ENCODE measurements around the gene ACOT8.

The ACOT8 gene

GRCh38 chr20:45841407-45842129 lies 15.6 kb downstream of the ACOT8 start:
- no peak overlapping the region for H2AFZ ChIP-seq (ENCODE audit: low read depth)
- H3K9ac ChIP-seq: no peak overlapping the region
- no peaks in the 10 kb centered on the region for H3K79me2 ChIP-seq (ENCODE audit: insufficient read depth, low read depth)
- H3K27me3 ChIP-seq (ENCODE audit: insufficient read depth, low read depth): no peaks in the 10 kb centered on the region
- no peaks in the 10 kb centered on the region for H3K4me1 ChIP-seq (ENCODE audit: low read depth, poor library complexity, severe bottlenecking)
- no peaks in the 10 kb centered on the region for H3K36me3 ChIP-seq (ENCODE audit: insufficient read depth)
- H3K4me3 ChIP-seq (IDR thresholded peaks at IDR 0.05; ENCODE audit: insufficient read depth, low read depth, low read length): no peak overlapping the region
- TF ChIP-seq CTCF (conservative IDR thresholded peaks at IDR 0.05; ENCODE audit: low read depth, low read length): no peak
- H3K4me2 ChIP-seq: no peak overlapping the region
- no peaks in the 10 kb centered on the region for H4K20me1 ChIP-seq (ENCODE audit: insufficient read depth)
- H3K27ac ChIP-seq: no peak overlapping the region

GRCh38 chr20:45840700-45841198 lies 16.4 kb downstream of the ACOT8 start:
- Histone ChIP-seq H3K9ac (no peak overlapping the region), H3K27ac (no peak overlapping the region), H3K4me1 (ENCODE audit: low read depth, poor library complexity, severe bottlenecking) (no peaks in the 10 kb centered on the region), H3K36me3 (ENCODE audit: insufficient read depth) (no peaks in the 10 kb centered on the region), H4K20me1 (ENCODE audit: insufficient read depth) (no peaks in the 10 kb centered on the region), H2AFZ (ENCODE audit: low read depth) (no peak overlapping the region), H3K4me3 (IDR thresholded peaks at IDR 0.05; ENCODE audit: insufficient read depth, low read depth, low read length) (no peak overlapping the region), H3K27me3 (ENCODE audit: insufficient read depth, low read depth) (no peaks in the 10 kb centered on the region), H3K4me2 (no peak overlapping the region), H3K79me2 (ENCODE audit: insufficient read depth, low read depth) (no peaks in the 10 kb centered on the region)
- TF ChIP-seq CTCF (conservative IDR thresholded peaks at IDR 0.05; ENCODE audit: low read depth, low read length): no peak

GRCh38 chr20:45836841-45837240 lies 20.4 kb downstream of the ACOT8 start:
- Histone ChIP-seq H4K20me1 (ENCODE audit: insufficient read depth) (no peaks in the 10 kb centered on the region), H3K4me3 (IDR thresholded peaks at IDR 0.05; ENCODE audit: insufficient read depth, low read depth, low read length) (no peak overlapping the region), H3K9ac (no peak overlapping the region), H3K4me2 (no peak overlapping the region), H3K79me2 (ENCODE audit: insufficient read depth, low read depth) (no peaks in the 10 kb centered on the region), H3K36me3 (ENCODE audit: insufficient read depth) (no peaks in the 10 kb centered on the region), H3K27ac (no peak overlapping the region), H3K4me1 (ENCODE audit: low read depth, poor library complexity, severe bottlenecking) (peaks cover 13% of the 10 kb centered on the region), H3K27me3 (ENCODE audit: insufficient read depth, low read depth) (no peaks in the 10 kb centered on the region), H2AFZ (ENCODE audit: low read depth) (no peak overlapping the region)
- TF ChIP-seq CTCF (conservative IDR thresholded peaks at IDR 0.05; ENCODE audit: low read depth, low read length): no peak

- H3K27ac ChIP-seq: no peak overlapping the region
- H3K4me3 ChIP-seq (IDR thresholded peaks at IDR 0.05; ENCODE audit: insufficient read depth, low read depth, low read length): no peak overlapping the region
- no peak overlapping the region for H2AFZ ChIP-seq (ENCODE audit: low read depth)
- TF ChIP-seq CTCF (conservative IDR thresholded peaks at IDR 0.05; ENCODE audit: low read depth, low read length): no peak
- no peak overlapping the region for H3K4me2 ChIP-seq
- peaks cover 16% of the 10 kb centered on the region for H3K4me1 ChIP-seq (ENCODE audit: low read depth, poor library complexity, severe bottlenecking)
- H4K20me1 ChIP-seq (ENCODE audit: insufficient read depth): no peaks in the 10 kb centered on the region
- H3K36me3 ChIP-seq (ENCODE audit: insufficient read depth): no peaks in the 10 kb centered on the region
- no peak overlapping the region for H3K9ac ChIP-seq
- no peaks in the 10 kb centered on the region for H3K79me2 ChIP-seq (ENCODE audit: insufficient read depth, low read depth)
- H3K27me3 ChIP-seq (ENCODE audit: insufficient read depth, low read depth): no peaks in the 10 kb centered on the region
Observed at GRCh38 chr20:45835825-45836224, 21.4 kb downstream of the ACOT8 start.

All from KMS-11 (cell line).